Natural killer cell (primary cell): ENCODE data around the gene TEX14. TPM values are rescaled to one million over a fixed set of nuclear protein-coding genes. Genes with fewer than 3 reads are reported as not detected.

Experiments
- ATAC-seq, 3 donors: fragments of 150-1000 bp in 2 of 3; fragments of 200-7000 bp in 1 of 3; cut with Tn5 transposase; 1 replicate in 1 of 3; 2 replicates in 2 of 3; pipeline ENCODE4 v1.10.0; 2021; ENCODE audit warnings: mild to moderate bottlenecking in 2 of 3, moderate library complexity in 2 of 3
- DNase-seq, 2 donors: peaks; one replicate each; pipeline versions ENCODE4 v3.0.0 to v3.0.0-alpha.2; 2013 to 2021; ENCODE audit warnings: mixed read lengths in 1 of 2
- H3K27ac ChIP-seq: one replicate; pipeline ENCODE4 v1.5.1; 2013; ENCODE audit warnings: mild to moderate bottlenecking, low read length
- H3K27me3 ChIP-seq: one replicate; pipeline ENCODE4 v1.6.1; 2013; ENCODE audit warnings: low read length; ENCODE audit not compliant: control insufficient read depth, insufficient read depth
- H3K36me3 ChIP-seq: one replicate; pipeline ENCODE4 v1.6.1; 2013; ENCODE audit warnings: low read length; ENCODE audit not compliant: control insufficient read depth, insufficient read depth
- H3K4me1 ChIP-seq: one replicate; pipeline ENCODE4 v1.6.1; 2013; ENCODE audit warnings: low read length; ENCODE audit not compliant: control insufficient read depth, insufficient read depth
- H3K4me3 ChIP-seq: one replicate; pipeline ENCODE4 v1.5.1; 2013; ENCODE audit warnings: low read length
- H3K9me3 ChIP-seq: one replicate; pipeline ENCODE4 v1.6.1; 2013; ENCODE audit warnings: low read length; ENCODE audit not compliant: control insufficient read depth, insufficient read depth
- H3K27ac Mint-ChIP-seq, 2 donors: one replicate each; pipeline ENCODE4 v1.8.0; 2022; ENCODE audit warnings: mild to moderate bottlenecking in 2 of 2, mixed read lengths in 2 of 2, moderate library complexity in 1 of 2
- H3K27me3 Mint-ChIP-seq, 2 donors: one replicate each; pipeline ENCODE4 v1.8.0; 2022; ENCODE audit warnings: low read depth in 2 of 2, mixed read lengths in 2 of 2
- H3K36me3 Mint-ChIP-seq: one replicate; pipeline ENCODE4 v1.8.0; 2022; ENCODE audit warnings: mixed read lengths
- H3K4me1 Mint-ChIP-seq, 2 donors: one replicate each; pipeline ENCODE4 v1.8.0; 2022; ENCODE audit warnings: mixed read lengths in 2 of 2
- H3K4me3 Mint-ChIP-seq: one replicate; pipeline ENCODE4 v1.8.0; 2022; ENCODE audit warnings: mild to moderate bottlenecking, moderate library complexity, mixed read lengths
- H3K9me3 Mint-ChIP-seq, 2 donors: one replicate each; pipeline ENCODE4 v1.8.0; 2022; ENCODE audit warnings: mixed read lengths in 2 of 2
- WGBS: methylation state at CpG from one replicate; pipeline ENCODE4 v1.1.7; 2013; ENCODE audit warnings: missing lambda C conversion rate; ENCODE audit not compliant: insufficient coverage; 5-methylcytosine and 5-hydroxymethylcytosine counted together
- intact Hi-C: fragments of 100-400 bp; cut with micrococcal nuclease; formaldehyde crosslinking; loops from one replicate; pipeline ENCODE4 v1.14.2; 2022
- total RNA-seq, 4 donors: library from RNA; stranded (reverse); fragments of 120-200 nt in 1 of 4; gene quantifications; one replicate each; pipeline versions ENCODE4 v1.2.3 to v1.2.4, GENCODE V29; 2013 to 2022
- TF ChIP-seq, protein P1 (sequence below): fragments of 200-600 bp; IDR thresholded peaks from one replicate; pipeline ENCODE4 v1.8.0; 2022; ENCODE audit warnings: antibody characterized with exemption

The TEX14 gene
- total RNA-seq, 3 donors from 2014 or later (not counting 1 experiment from before 2014, with no cell fraction given) = 0.29 to 1.1 (median 0.89) TPM

DNA sequence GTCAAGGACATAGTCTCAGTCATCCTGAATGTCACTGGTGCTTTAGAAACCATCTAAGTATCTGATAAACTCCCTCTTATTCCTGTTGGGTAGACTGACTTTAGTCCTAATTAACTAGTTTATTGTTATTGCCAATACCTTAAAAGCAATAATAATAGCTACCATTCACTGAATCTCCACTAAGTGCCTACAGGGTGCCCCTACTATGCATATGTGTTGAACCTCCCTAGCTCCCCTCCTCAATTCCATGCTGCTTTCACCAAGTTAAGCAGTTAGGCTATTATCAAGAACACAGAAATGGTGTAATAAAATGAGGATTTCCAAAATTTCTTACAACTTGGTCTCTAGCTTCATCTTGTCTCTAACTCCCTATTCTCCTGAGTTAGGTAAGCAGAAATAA lies 89.9 kb downstream of the TEX14 start:
- no peaks in the 10 kb centered on the region for H3K4me1 Mint-ChIP-seq
- no peaks in the 10 kb centered on the region for H3K36me3 ChIP-seq
- DNase-seq (no peak), ATAC-seq (no peak)
- no peaks in the 10 kb centered on the region for H3K36me3 Mint-ChIP-seq
- no peaks in the 10 kb centered on the region for H3K4me1 ChIP-seq
- no peaks in the 10 kb centered on the region for H3K27me3 ChIP-seq
- peaks cover 0 to 5% of the 10 kb centered on the region in 2 donors for H3K27me3 Mint-ChIP-seq
- no peak overlapping the region for H3K27ac Mint-ChIP-seq
- H3K4me3 Mint-ChIP-seq = no peak overlapping the region
- no peak overlapping the region for H3K4me3 ChIP-seq
- intact Hi-C loops = no loop called here
- H3K9me3 Mint-ChIP-seq = no peaks in the 10 kb centered on the region
- H3K27ac ChIP-seq = no peak overlapping the region
- H3K9me3 ChIP-seq = no peaks in the 10 kb centered on the region
- TF ChIP-seq, protein P1, sequence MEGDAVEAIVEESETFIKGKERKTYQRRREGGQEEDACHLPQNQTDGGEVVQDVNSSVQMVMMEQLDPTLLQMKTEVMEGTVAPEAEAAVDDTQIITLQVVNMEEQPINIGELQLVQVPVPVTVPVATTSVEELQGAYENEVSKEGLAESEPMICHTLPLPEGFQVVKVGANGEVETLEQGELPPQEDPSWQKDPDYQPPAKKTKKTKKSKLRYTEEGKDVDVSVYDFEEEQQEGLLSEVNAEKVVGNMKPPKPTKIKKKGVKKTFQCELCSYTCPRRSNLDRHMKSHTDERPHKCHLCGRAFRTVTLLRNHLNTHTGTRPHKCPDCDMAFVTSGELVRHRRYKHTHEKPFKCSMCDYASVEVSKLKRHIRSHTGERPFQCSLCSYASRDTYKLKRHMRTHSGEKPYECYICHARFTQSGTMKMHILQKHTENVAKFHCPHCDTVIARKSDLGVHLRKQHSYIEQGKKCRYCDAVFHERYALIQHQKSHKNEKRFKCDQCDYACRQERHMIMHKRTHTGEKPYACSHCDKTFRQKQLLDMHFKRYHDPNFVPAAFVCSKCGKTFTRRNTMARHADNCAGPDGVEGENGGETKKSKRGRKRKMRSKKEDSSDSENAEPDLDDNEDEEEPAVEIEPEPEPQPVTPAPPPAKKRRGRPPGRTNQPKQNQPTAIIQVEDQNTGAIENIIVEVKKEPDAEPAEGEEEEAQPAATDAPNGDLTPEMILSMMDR = no peak

DNA sequence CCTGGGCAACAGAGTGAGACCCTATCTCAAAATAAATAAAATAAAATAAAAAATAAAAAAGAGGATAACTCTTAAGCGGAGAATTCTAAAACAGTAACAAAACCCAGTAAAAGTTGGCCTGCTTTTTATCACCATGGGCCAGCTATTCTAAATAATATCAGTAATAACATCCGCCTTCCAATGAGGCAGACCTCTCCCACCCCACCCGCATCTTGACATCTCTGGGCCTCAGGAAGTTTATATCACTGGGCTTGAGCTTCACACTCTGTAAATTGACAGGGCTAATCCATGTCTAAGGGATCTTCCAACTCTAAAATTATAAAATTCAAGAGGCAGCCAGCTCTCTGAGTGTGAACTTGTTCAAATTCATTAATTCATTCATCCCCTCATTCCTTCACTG lies 94.5 kb downstream of the TEX14 start:
- ATAC-seq = no peak
- Histone ChIP-seq H3K27me3 (no peaks in the 10 kb centered on the region), H3K9me3 (no peaks in the 10 kb centered on the region), H3K4me3 (no peak overlapping the region), H3K4me1 (no peaks in the 10 kb centered on the region), H3K36me3 (no peaks in the 10 kb centered on the region), H3K27ac (no peak overlapping the region)
- Mint-ChIP-seq H3K4me3 (no peak overlapping the region), H3K4me1 (no peaks in the 10 kb centered on the region), H3K27ac (no peak overlapping the region), H3K27me3 (peaks cover 0 to 5% of the 10 kb centered on the region in 2 donors), H3K36me3 (no peaks in the 10 kb centered on the region), H3K9me3 (no peaks in the 10 kb centered on the region)
- intact Hi-C loops = no loop called here
- WGBS = 98% methylated on average over 3 of the region's 3 CpGs
- DNase-seq = no peak
- TF ChIP-seq, protein P1 = no peak

DNA sequence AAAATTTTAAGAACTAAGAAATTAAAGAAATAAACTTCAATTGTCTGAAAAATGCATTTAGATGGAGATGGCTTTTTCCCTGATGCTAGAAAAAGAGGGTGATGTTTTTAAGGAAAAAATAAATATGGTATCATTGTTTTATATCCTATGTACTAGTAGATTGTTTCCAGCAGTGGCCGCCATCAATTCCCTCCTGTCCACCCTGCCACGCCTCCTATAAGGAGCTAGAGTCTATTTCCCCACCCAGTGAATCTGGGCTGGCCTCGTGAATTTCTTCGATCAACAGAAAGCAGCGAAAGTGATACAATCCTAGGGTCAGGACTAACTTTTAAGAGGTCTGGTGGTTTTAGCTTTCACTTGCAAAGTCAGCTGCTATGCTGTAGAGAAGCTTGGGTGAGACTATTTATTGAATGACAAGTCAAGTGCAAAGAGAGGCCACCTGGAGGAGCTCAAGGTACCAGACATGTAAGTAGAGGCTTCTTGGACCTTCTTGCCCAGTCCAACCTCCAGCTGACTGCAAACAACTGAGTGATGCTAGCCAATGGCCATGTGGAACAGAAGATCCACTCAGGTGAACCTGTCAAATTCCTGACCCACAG lies 96.6 kb downstream of the TEX14 start:
- WGBS = 92% methylated on average over 5 of the region's 5 CpGs
- Mint-ChIP-seq H3K36me3 (no peaks in the 10 kb centered on the region), H3K27ac (no peak overlapping the region), H3K9me3 (no peaks in the 10 kb centered on the region), H3K4me1 (no peaks in the 10 kb centered on the region), H3K4me3 (no peak overlapping the region), H3K27me3 (no peaks in the 10 kb centered on the region)
- DNase-seq (no peak), ATAC-seq (no peak)
- Histone ChIP-seq H3K4me3 (no peak overlapping the region), H3K27ac (no peak overlapping the region), H3K4me1 (no peaks in the 10 kb centered on the region), H3K9me3 (no peaks in the 10 kb centered on the region), H3K27me3 (no peaks in the 10 kb centered on the region), H3K36me3 (no peaks in the 10 kb centered on the region)
- intact Hi-C loops = no loop called here
- TF ChIP-seq, protein P1 = no peak

DNA sequence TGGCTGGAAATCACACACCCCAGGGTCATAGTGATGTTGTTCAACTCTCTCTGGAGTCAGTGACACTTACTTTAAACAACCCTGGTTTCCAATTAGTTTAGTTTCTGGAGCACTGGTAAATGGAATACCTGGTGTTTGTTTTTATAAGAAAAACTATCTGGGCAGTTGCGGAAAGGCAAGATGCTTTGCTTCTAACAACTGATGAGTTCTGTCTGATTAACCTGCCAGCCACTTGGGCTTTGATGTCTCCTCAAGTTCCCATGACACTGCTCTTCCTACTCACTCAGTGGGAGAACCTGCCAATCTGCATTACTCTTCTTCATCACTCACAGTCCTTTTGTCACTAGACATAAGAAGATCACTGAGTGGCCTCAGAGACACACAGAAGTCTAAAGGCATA lies 98.7 kb downstream of the TEX14 start:
- Histone ChIP-seq H3K27me3 (no peaks in the 10 kb centered on the region), H3K27ac (no peak overlapping the region), H3K4me1 (no peaks in the 10 kb centered on the region), H3K9me3 (no peaks in the 10 kb centered on the region), H3K36me3 (no peaks in the 10 kb centered on the region), H3K4me3 (no peak overlapping the region)
- TF ChIP-seq, protein P1 = no peak
- H3K27me3 Mint-ChIP-seq = no peaks in the 10 kb centered on the region
- no peak for ATAC-seq
- no peaks in the 10 kb centered on the region for H3K9me3 Mint-ChIP-seq
- no peaks in the 10 kb centered on the region for H3K4me1 Mint-ChIP-seq
- H3K36me3 Mint-ChIP-seq = no peaks in the 10 kb centered on the region
- no peak for DNase-seq
- H3K4me3 Mint-ChIP-seq = no peak overlapping the region
- intact Hi-C loops = no loop called here
- WGBS = 100% methylated on average over 1 of the region's 1 CpG
- H3K27ac Mint-ChIP-seq = no peak overlapping the region
